Vagina (tissue), 2 donors: ENCODE results near the gene CAPRIN1. TPM values are rescaled to one million over a fixed set of nuclear protein-coding genes. Genes with fewer than 3 reads are reported as not detected.

Source experiments
- DNase-seq, 2 donors: peaks; one replicate each; pipeline ENCODE4 v3.0.0-alpha.2; 2017; ENCODE audit errors: extremely low spot score in 2 of 2
- H3K27ac ChIP-seq: fragments of 200-600 bp; sonication (generic); one replicate; pipeline ENCODE4 v1.5.1; 2019
- H3K27me3 ChIP-seq: fragments of 200-600 bp; sonication (generic); one replicate; pipeline ENCODE4 v1.5.1; 2019
- H3K36me3 ChIP-seq, 2 donors: fragments of 200-600 bp; sonication (generic); one replicate each; pipeline ENCODE4 v1.5.1; 2017 to 2019
- H3K4me1 ChIP-seq: fragments of 200-600 bp; sonication (generic); one replicate; pipeline ENCODE4 v1.5.1; 2019
- H3K4me3 ChIP-seq, 2 donors: fragments of 200-600 bp; sonication (generic); 1 replicate in 1 of 2; 2 replicates in 1 of 2; pipeline ENCODE4 v1.5.1; 2016 to 2019
- H3K9me3 ChIP-seq: fragments of 200-600 bp; sonication (generic); one replicate; pipeline ENCODE4 v1.5.1; 2019
- POLR2A ChIP-seq, 2 donors: fragments of 450-650 bp; IDR thresholded peaks; one replicate each; pipeline ENCODE4 v1.6.1; 2017; ENCODE audit warnings: antibody characterized with exemption in 2 of 2, mild to moderate bottlenecking in 2 of 2, moderate library complexity in 2 of 2
- POLR2AphosphoS5 ChIP-seq, 2 donors: sonication (generic); formaldehyde crosslinking; IDR thresholded peaks; one replicate each; pipeline ENCODE4 v1.9.0; 2017; ENCODE audit warnings: antibody characterized with exemption in 2 of 2, mild to moderate bottlenecking in 2 of 2, low read depth in 1 of 2; ENCODE audit not compliant: insufficient read depth in 1 of 2
- intact Hi-C: fragments of 100-400 bp; cut with DNase I; formaldehyde crosslinking; loops from one replicate; pipeline ENCODE4 v1.15.1; 2023
- total RNA-seq: library from RNA; depleted of rRNA; stranded (reverse); fragments of >200 nt; gene quantifications from one replicate; pipeline ENCODE4 v1.2.3, GENCODE V29; 2016
- TF ChIP-seq, protein P1 (sequence below), 3 experiments: fragments of 450-650 bp in 2 of 3; fragments of 200-600 bp in 1 of 3; sonication (generic) in 1 of 3; IDR thresholded peaks; one replicate each; pipeline ENCODE4 v1.5.1; 2017 to 2019; ENCODE audit warnings: antibody characterized with exemption in 3 of 3, mild to moderate bottlenecking in 2 of 3, moderate library complexity in 2 of 3

The CAPRIN1 gene
- total RNA-seq, 1 donor from 2014 or later = 123 TPM

DNA sequence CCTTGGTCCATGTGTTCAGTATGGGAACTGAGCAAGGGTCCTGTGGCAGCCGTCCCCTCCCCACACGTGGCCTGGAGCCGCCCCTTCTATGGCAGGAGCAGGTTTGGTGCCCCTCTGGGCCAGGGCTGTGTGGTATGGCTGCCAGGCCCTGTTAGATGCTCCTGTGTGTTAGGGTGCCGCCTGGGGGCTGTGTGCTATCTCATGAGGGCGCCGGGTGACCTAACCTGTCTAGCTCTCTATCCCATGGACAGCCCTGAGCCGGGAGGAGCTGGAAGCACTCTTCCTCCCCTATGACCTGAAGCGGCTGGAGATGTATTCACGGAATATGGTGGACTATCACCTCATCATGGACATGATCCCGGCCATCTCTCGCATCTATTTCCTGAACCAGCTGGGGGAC is 88.6 kb downstream of the CAPRIN1 start:
- Histone ChIP-seq H3K27me3 (no peaks in the 10 kb centered on the region), H3K27ac (no peak overlapping the region), H3K36me3 (peaks cover 2 to 95% of the 10 kb centered on the region in 2 donors), H3K9me3 (no peaks in the 10 kb centered on the region), H3K4me1 (no peaks in the 10 kb centered on the region), H3K4me3 (no peak overlapping the region)
- intact Hi-C loops = no loop called here
- no peak for DNase-seq
- TF ChIP-seq POLR2AphosphoS5 (IDR thresholded peaks at IDR 0.05; ENCODE audit: insufficient read depth in 1 of 2, low read depth in 1 of 2) (no peak), POLR2A (IDR thresholded peaks at IDR 0.05) (no peak)
- TF ChIP-seq, protein P1, sequence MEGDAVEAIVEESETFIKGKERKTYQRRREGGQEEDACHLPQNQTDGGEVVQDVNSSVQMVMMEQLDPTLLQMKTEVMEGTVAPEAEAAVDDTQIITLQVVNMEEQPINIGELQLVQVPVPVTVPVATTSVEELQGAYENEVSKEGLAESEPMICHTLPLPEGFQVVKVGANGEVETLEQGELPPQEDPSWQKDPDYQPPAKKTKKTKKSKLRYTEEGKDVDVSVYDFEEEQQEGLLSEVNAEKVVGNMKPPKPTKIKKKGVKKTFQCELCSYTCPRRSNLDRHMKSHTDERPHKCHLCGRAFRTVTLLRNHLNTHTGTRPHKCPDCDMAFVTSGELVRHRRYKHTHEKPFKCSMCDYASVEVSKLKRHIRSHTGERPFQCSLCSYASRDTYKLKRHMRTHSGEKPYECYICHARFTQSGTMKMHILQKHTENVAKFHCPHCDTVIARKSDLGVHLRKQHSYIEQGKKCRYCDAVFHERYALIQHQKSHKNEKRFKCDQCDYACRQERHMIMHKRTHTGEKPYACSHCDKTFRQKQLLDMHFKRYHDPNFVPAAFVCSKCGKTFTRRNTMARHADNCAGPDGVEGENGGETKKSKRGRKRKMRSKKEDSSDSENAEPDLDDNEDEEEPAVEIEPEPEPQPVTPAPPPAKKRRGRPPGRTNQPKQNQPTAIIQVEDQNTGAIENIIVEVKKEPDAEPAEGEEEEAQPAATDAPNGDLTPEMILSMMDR (IDR thresholded peaks at IDR 0.05) = no peak

DNA sequence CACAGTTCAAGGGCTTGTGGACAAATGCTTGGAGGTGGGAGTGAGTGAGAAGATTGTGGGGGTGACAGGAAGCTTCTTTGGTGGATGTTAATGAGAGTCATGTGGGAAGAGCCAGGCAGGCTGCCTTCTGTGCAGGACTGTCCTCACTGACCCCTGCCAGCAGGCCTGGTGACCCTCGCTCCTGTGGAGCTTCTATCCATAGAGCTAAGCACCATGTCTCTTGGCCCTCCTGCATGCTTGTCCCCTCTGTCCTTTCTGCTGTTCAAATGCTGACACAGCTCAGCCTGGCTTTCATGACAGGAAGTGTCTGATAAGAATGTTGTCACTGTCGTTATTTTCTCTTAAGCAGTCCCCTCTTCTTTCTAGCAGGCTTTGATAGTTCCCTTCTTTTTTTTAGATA is 91.5 kb downstream of the CAPRIN1 start:
- H3K27ac ChIP-seq = no peak overlapping the region
- peaks cover 3 to 98% of the 10 kb centered on the region in 2 donors for H3K36me3 ChIP-seq
- intact Hi-C loops = no loop called here
- H3K27me3 ChIP-seq = no peaks in the 10 kb centered on the region
- no peak overlapping the region for H3K4me3 ChIP-seq
- no peaks in the 10 kb centered on the region for H3K9me3 ChIP-seq
- no peak for DNase-seq
- no peaks in the 10 kb centered on the region for H3K4me1 ChIP-seq
- TF ChIP-seq POLR2A (IDR thresholded peaks at IDR 0.05) (no peak), POLR2AphosphoS5 (IDR thresholded peaks at IDR 0.05; ENCODE audit: insufficient read depth in 1 of 2, low read depth in 1 of 2) (no peak)
- TF ChIP-seq, protein P1 (IDR thresholded peaks at IDR 0.05) = no peak

DNA sequence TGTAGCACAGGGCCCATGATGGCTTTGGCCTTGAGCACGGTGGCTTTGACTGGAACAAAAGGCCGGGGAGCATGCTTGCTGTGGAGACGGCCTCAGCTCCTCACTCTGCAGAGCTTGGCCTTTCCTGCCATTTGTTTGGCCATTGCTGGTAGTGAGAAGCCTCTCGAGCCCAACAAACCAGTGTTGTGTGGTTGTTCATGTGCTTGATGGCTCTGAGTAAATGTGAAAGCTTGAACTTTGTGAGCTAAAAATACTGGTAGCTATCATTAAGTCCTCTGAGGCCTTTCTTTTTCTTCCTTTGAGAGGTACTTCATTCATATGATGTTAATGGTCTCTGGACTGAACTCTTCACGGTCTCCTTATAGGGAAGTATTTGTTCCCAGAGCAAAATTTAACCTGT is 93.5 kb downstream of the CAPRIN1 start:
- H3K27ac ChIP-seq = no peak overlapping the region
- intact Hi-C loops = no loop called here
- H3K36me3 ChIP-seq = peaks cover 3 to 80% of the 10 kb centered on the region in 2 donors
- H3K27me3 ChIP-seq = no peaks in the 10 kb centered on the region
- no peaks in the 10 kb centered on the region for H3K4me1 ChIP-seq
- no peak overlapping the region for H3K4me3 ChIP-seq
- H3K9me3 ChIP-seq = no peaks in the 10 kb centered on the region
- TF ChIP-seq POLR2AphosphoS5 (IDR thresholded peaks at IDR 0.05; ENCODE audit: insufficient read depth in 1 of 2, low read depth in 1 of 2) (no peak), POLR2A (IDR thresholded peaks at IDR 0.05) (no peak)
- TF ChIP-seq, protein P1 (IDR thresholded peaks at IDR 0.05) = no peak
- no peak for DNase-seq

DNA sequence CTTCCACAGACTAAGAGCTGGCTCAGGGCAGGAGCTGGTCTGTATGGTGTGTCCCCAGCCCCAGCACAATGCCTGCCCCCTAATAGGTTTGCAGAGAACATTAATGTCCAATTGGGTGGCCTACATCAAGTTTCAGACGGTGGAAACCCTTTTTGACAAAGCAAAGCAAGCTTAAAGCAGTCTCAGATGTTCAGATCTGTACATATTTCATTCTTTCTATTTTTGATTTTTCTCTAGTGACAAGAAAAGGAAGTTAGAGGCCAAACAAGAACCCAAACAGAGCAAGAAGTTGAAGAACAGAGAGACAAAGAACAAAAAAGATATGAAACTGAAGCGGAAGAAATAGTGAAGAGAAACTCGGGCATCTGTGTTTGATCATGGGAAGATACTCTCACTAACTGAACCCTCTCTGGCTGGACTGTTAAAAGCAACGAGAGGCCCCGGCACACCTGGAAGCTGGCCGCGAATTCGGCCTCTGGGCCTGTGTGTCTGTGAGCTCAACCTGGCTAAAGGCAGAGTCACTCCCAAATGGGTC is 94.4 kb downstream of the CAPRIN1 start:
- intact Hi-C loops = no loop called here
- Histone ChIP-seq H3K27me3 (no peaks in the 10 kb centered on the region), H3K27ac (no peak overlapping the region), H3K9me3 (no peaks in the 10 kb centered on the region), H3K4me1 (no peaks in the 10 kb centered on the region), H3K36me3 (peaks cover 3 to 72% of the 10 kb centered on the region in 2 donors), H3K4me3 (no peak overlapping the region)
- no peak for TF ChIP-seq POLR2A (IDR thresholded peaks at IDR 0.05)
- no peak for DNase-seq

DNA sequence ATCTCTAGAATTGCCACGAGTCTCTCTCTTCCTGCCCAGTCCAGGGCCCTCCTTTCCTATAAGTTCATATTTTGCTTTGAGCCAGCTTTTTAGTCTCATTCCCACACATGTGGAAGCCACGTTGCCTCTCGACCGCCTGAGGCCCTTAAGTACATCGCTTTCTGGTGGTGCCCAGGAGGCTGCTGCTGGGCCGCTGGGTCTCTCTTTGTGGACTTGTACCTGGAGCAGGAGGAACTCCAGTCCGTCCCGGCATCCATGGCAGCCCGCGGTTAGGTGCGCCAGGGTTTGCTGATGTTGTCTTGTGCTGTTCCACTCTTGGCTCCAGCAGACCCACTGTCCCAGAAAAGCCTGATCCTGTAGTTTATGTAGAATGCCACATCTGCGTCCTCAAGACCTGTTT is 94.9 kb downstream of the CAPRIN1 start:
- peaks cover 3 to 68% of the 10 kb centered on the region in 2 donors for H3K36me3 ChIP-seq
- intact Hi-C loops = no loop called here
- no peaks in the 10 kb centered on the region for H3K27me3 ChIP-seq
- no peaks in the 10 kb centered on the region for H3K9me3 ChIP-seq
- no peak overlapping the region for H3K4me3 ChIP-seq
- no peak overlapping the region for H3K27ac ChIP-seq
- TF ChIP-seq, protein P1 (IDR thresholded peaks at IDR 0.05) = no peak
- no peak for TF ChIP-seq POLR2A (IDR thresholded peaks at IDR 0.05)
- no peak for DNase-seq
- no peaks in the 10 kb centered on the region for H3K4me1 ChIP-seq
